Endodermal cell (in vitro differentiated cells): ENCODE data around the gene LIPF. TPM values are rescaled to one million over a fixed set of nuclear protein-coding genes. Genes with fewer than 3 reads are reported as not detected.

Experiments used
- DNase-seq: peaks from one replicate; pipeline ENCODE4 v3.0.0-alpha.2; 2017
- H3K27ac ChIP-seq: 2 replicates; pipeline ENCODE4 v1.5.1; 2013; ENCODE audit warnings: mild to moderate bottlenecking, low read depth, low read length, moderate library complexity
- H3K27me3 ChIP-seq: 2 replicates; pipeline ENCODE4 v1.6.1; 2013; ENCODE audit warnings: mild to moderate bottlenecking, low read length, moderate library complexity; ENCODE audit not compliant: insufficient read depth, control insufficient read depth, poor library complexity, severe bottlenecking
- H3K36me3 ChIP-seq: 2 replicates; pipeline ENCODE4 v1.7.0; 2013; ENCODE audit warnings: mild to moderate bottlenecking, low read length, moderate library complexity; ENCODE audit not compliant: control insufficient read depth, insufficient read depth
- H3K4me1 ChIP-seq: one replicate; pipeline ENCODE4 v1.7.0; 2013; ENCODE audit warnings: low read length; ENCODE audit not compliant: control insufficient read depth, insufficient read depth
- H3K4me3 ChIP-seq: 2 replicates; pipeline ENCODE4 v1.5.1; 2013; ENCODE audit warnings: mild to moderate bottlenecking, low read length, moderate library complexity
- H3K9ac ChIP-seq: 2 replicates; pipeline ENCODE4 v1.6.1; 2013; ENCODE audit warnings: mild to moderate bottlenecking, low read length, moderate library complexity; ENCODE audit not compliant: poor library complexity, severe bottlenecking; ENCODE audit errors: extremely low read depth
- H3K9me3 ChIP-seq: 2 replicates; pipeline ENCODE4 v1.6.1; 2013; ENCODE audit warnings: mild to moderate bottlenecking, low read length, moderate library complexity; ENCODE audit not compliant: control insufficient read depth
- H3K27ac Mint-ChIP-seq: 2 replicates; pipeline ENCODE4 v1.8.0; 2020; ENCODE audit warnings: mixed read lengths
- H3K27me3 Mint-ChIP-seq: 2 replicates; pipeline ENCODE4 v1.8.0; 2021; ENCODE audit warnings: mild to moderate bottlenecking, mixed read lengths; ENCODE audit not compliant: insufficient read depth
- H3K36me3 Mint-ChIP-seq: 2 replicates; pipeline ENCODE4 v1.8.0; 2020; ENCODE audit warnings: low read depth, mixed read lengths
- H3K4me1 Mint-ChIP-seq: 2 replicates; pipeline ENCODE4 v1.8.0; 2020; ENCODE audit warnings: mixed read lengths
- H3K4me3 Mint-ChIP-seq: 2 replicates; pipeline ENCODE4 v1.8.0; 2020; ENCODE audit warnings: mild to moderate bottlenecking, moderate library complexity, mixed read lengths
- H3K9me3 Mint-ChIP-seq: 2 replicates; pipeline ENCODE4 v1.8.0; 2020; ENCODE audit warnings: mild to moderate bottlenecking, mixed read lengths
- CTCF ChIP-seq: fragments of 200-600 bp; sonication (generic); conservative IDR thresholded peaks from 2 replicates; pipeline ENCODE4 v1.5.0; 2021; ENCODE audit warnings: antibody characterized with exemption, mild to moderate bottlenecking
- WGBS, 2 experiments: methylation state at CpG; one replicate each; pipeline versions ENCODE4 v1.1.5 to v1.1.7; 2013; ENCODE audit warnings: missing lambda C conversion rate in 2 of 2, mixed read lengths in 1 of 2; ENCODE audit not compliant: insufficient coverage in 1 of 2, insufficient read length in 1 of 2; 5-methylcytosine and 5-hydroxymethylcytosine counted together
- total RNA-seq, 2 donors: library from RNA; stranded (reverse); fragmentation: NEBNext Ultra II Directional in 1 of 2; extraction: Animal tissue kit (Norgen Biotek cat#: 25700) in 1 of 2; gene quantifications; 2 replicates in 1 of 2; 3 replicates in 1 of 2; pipeline ENCODE4 v1.2.1, GENCODE V29; 2021

The LIPF gene
- total RNA-seq, 2 donors from 2014 or later: not detected

- H3K27ac Mint-ChIP-seq: no peak overlapping the region
- Histone ChIP-seq H3K9me3 (no peaks in the 10 kb centered on the region), H3K27me3 (no peaks in the 10 kb centered on the region), H3K36me3 (no peaks in the 10 kb centered on the region), H3K4me3 (no peak overlapping the region), H3K27ac (no peak overlapping the region), H3K9ac (no peak overlapping the region), H3K4me1 (no peaks in the 10 kb centered on the region)
- H3K9me3 Mint-ChIP-seq: peaks cover 23% of the 10 kb centered on the region
- TF ChIP-seq CTCF: no peak
- H3K36me3 Mint-ChIP-seq: no peaks in the 10 kb centered on the region
- H3K4me1 Mint-ChIP-seq: peaks cover 9% of the 10 kb centered on the region
- no peak overlapping the region for H3K4me3 Mint-ChIP-seq
- no peak for DNase-seq
- peaks cover 4% of the 10 kb centered on the region for H3K27me3 Mint-ChIP-seq
Observed at GRCh38 chr10:88624840-88625239, 39.4 kb upstream of the LIPF start.

DNA sequence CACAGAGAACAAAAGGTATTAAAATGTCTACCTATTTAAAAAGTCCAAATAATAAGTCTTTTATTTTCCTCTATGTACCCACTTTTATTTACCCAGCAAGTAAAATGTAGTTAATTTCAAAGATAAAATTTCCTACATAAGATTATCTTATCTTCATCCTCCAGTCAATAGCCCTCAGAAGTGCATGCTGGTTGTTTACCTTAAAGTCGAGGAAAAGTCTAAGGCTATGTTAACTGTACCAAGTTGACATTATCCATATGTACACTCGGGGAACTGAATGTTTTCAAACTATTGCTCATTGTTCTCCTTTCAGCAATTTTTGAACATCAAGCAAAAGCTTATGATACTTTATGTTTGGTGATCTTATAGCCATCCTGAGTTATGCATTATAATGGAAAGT is 24.1 kb upstream of the LIPF start:
- H3K27ac Mint-ChIP-seq: no peak overlapping the region
- H3K27ac ChIP-seq: no peak overlapping the region
- peaks cover 11% of the 10 kb centered on the region for H3K9me3 ChIP-seq
- no peaks in the 10 kb centered on the region for H3K4me1 ChIP-seq
- no peak for DNase-seq
- no peak for TF ChIP-seq CTCF
- no peak overlapping the region for H3K9ac ChIP-seq
- no peaks in the 10 kb centered on the region for H3K27me3 ChIP-seq
- H3K4me1 Mint-ChIP-seq: no peaks in the 10 kb centered on the region
- no peak overlapping the region for H3K4me3 ChIP-seq
- no peaks in the 10 kb centered on the region for H3K36me3 ChIP-seq
- H3K27me3 Mint-ChIP-seq: peaks cover 14% of the 10 kb centered on the region
- no peaks in the 10 kb centered on the region for H3K36me3 Mint-ChIP-seq
- WGBS, 2 experiments: 92% methylated on average over 2 of the region's 2 CpGs; no CpG with 5 or more reads in 1 of the 2 experiments
- H3K4me3 Mint-ChIP-seq: no peak overlapping the region
- H3K9me3 Mint-ChIP-seq: peaks cover 17% of the 10 kb centered on the region

DNA sequence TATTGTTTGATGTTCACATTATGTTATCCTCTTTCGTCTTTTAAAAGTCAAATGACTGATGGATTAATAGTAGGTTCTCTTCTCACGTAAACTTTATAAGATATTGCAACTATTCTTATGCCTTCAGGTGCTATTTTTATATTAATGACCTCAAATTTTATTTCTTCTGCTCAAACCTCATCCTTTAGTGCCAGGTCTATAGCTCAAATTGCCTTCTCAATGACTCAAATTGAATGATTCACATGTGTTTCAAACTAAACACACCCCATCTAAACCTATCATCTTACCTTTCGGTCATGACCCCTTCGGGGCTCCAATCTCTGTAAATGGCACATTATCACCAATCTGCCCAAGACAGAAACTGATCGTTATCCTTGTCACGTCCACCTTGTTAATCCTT is 22.0 kb upstream of the LIPF start:
- H3K4me3 ChIP-seq: no peak overlapping the region
- 89 to 91% methylated on average over 5 to 6 of the region's 6 CpGs for WGBS, 2 experiments
- DNase-seq: no peak
- peaks cover 22% of the 10 kb centered on the region for H3K27me3 Mint-ChIP-seq
- H3K27ac ChIP-seq: no peak overlapping the region
- H3K36me3 ChIP-seq: no peaks in the 10 kb centered on the region
- no peaks in the 10 kb centered on the region for H3K4me1 ChIP-seq
- H3K4me3 Mint-ChIP-seq: no peak overlapping the region
- H3K4me1 Mint-ChIP-seq: no peaks in the 10 kb centered on the region
- no peak overlapping the region for H3K9ac ChIP-seq
- peaks cover 14% of the 10 kb centered on the region for H3K9me3 Mint-ChIP-seq
- H3K27me3 ChIP-seq: no peaks in the 10 kb centered on the region
- H3K27ac Mint-ChIP-seq: no peak overlapping the region
- H3K36me3 Mint-ChIP-seq: no peaks in the 10 kb centered on the region
- peaks cover 11% of the 10 kb centered on the region for H3K9me3 ChIP-seq
- no peak for TF ChIP-seq CTCF
